Raji (cell line): ENCODE data around the gene C16orf54.
A peak's percentile ranks its signal among the peaks of the same experiment; 100 is the strongest.

Experiments used
- POLR2A ChIP-seq: IDR thresholded peaks from 2 replicates; pipeline ENCODE4 v1.6.1; 2011; ENCODE audit warnings: low read depth, low read length, control low read depth; ENCODE audit not compliant: insufficient read depth

C16orf54 gene, protein sequence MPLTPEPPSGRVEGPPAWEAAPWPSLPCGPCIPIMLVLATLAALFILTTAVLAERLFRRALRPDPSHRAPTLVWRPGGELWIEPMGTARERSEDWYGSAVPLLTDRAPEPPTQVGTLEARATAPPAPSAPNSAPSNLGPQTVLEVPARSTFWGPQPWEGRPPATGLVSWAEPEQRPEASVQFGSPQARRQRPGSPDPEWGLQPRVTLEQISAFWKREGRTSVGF

DNA sequence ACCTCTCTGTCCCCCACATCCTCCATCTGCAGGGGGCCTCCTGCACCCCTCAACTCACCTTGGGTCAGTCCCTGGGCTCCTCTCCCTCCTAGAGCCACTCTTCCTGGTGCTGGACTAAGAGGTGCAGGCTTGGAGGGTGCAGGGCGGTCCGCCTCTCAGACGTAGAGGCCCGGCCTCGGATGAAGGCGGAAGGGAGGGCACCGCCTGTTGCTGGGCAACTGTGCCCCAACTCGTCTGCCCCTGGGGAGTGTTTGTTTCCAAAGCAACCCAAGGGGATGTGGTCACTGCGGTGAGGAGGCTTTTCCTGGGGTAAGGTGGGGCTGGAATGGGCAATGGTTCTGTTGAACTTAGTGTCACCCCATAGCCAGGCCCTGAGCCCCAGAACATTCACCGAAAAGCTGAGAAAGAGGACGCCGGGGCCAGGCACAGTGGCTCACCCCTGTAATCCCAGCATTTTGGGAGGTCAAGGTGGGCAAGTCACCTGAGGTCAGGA, at the start of gene C16orf54:
Gene C16orf54 (minus strand): TSS at position 138 of the 493 bp plus-strand sequence. CDS start 1,039 bp downstream, outside the sequence.
- peak; percentile 70 for TF ChIP-seq POLR2A

DNA sequence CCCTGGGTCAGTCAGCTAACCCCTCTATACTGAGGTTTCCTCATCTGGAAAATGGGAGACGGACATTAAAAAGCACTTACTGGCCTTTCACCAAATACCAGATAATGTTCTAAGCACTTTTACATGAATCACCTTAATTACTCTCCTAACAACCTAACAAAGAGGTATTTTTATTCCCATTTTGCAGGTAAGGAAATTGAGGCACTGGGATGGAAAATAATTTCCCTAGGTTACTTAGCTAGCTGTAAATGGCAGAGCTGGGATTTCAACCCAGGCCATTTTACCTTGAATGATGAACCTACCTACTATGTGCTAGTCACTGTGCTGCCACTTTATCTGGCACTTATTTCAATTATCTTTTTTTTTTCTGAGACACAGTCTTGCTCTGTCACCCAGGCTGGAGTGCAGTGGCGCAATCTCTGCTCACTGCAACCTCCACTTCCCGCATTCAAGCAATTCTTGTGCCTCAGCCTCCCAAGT, 48.5 kb upstream of the C16orf54 start:
- no peak for TF ChIP-seq POLR2A

DNA sequence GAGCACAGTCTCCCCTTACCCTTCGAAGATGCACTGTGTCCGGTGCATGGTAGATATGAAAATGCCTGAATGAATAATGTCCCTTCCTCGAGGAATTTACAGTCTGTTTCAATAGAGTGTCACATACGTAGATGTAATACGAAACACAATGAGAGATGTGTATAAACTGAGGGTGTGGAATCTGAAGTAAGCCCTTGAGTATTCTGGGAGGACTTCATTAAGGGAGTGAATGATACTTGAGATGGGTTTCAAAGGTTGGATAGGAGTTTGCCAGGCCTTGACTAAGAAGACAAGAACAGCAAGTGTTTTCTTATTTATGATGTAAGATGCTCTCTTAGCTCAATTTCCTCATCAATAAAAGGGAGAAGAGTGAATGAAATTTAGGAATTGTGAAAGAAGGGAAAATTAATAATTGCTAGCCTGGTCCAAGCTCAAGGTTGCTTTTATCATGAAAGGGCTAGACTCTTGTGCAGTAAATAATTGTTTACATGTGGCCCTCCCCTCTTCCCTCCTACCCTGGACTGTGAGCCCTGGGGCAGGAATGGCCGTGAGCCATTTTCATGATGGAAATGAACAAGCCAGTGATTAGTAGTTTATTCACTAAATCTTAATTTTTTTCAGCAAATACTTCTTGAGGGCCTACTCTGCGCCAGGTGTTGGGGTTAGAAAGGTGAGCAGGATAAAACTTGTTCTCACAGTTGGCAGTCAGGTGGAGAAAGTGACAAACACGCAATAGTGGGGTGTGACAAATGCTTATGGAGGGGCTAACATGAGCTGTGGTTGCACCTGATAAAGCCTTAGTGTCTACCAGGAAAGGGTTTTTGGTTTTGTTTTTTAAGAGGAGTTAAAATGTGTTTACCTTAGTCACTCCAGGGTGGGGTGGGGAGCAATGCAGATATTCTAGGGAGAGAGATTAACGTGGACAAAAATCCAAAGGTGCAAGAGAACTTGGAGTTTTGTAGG, 46.3 kb upstream of the C16orf54 start:
- no peak for TF ChIP-seq POLR2A

GRCh38 chr16:29790949-29791844, 45.4 kb upstream of the C16orf54 start:
- no peak for TF ChIP-seq POLR2A

DNA sequence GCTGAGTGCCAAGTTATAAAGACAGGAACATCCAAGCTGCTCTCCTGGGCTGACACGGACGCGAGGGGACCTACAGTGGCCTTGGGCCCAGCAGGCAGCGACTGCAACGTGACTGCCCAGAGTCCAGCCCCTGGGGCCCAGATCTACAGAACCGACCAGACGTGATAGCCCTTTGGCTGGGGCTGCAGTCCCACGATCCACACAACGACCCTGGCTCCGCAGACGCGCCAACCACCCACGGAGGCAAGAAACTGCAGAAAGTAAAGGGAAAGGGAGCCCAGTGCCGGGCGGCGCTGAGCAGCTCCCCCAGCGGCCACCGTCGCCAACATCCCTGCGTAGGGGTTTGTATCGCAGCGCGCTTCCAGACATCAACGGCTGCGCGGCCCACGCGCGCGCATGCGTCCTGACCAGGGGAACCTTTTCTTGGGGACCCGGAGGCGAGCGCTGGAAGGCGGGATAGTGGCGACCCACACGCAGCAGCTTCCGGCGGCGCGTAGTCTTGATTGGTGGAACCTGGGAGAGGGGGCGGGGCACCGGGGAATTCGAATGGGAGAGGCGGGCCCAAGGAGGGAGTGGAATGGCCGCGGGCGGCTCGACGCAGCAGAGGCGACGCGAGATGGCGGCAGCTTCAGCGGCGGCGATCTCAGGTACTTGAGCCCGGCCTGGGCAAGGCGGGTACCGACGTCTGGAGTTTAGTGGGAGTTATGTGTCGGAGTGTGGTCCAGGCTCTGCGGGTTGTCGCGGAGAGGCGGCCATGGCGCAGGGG, 44.6 kb upstream of the C16orf54 start, which contains the start of gene KIF22:
Gene KIF22 (plus strand): TSS at position 569 of the 766 bp plus-strand sequence. CDS start 9 bp downstream, at position 578.
- peak; percentile 91 for TF ChIP-seq POLR2A

- no peak for TF ChIP-seq POLR2A
These were observed 44.0 kb upstream of the C16orf54 start for GRCh38 chr16:29789775-29790182.

- TF ChIP-seq POLR2A: no peak
These were observed 39.2 kb upstream of the C16orf54 start for GRCh38 chr16:29784901-29785500.

DNA sequence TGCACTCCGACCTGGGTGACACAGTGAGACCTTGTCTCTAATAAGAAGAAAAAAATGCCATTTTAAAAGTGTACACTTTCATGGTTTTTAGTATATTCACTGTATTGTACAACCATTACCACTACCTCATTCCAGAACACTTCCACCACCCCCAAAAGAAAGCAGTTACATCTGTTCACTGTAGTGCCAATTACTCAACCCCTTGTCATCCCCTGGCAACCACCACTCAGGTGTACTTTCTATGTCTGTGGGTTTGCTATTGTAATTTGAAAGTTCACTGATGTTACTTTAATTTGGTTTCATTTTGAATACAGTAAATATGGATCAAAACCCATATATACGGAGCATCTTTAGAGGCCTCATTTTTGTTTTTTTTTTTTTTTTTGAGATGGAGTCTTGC, 38.4 kb upstream of the C16orf54 start:
- no peak for TF ChIP-seq POLR2A

DNA sequence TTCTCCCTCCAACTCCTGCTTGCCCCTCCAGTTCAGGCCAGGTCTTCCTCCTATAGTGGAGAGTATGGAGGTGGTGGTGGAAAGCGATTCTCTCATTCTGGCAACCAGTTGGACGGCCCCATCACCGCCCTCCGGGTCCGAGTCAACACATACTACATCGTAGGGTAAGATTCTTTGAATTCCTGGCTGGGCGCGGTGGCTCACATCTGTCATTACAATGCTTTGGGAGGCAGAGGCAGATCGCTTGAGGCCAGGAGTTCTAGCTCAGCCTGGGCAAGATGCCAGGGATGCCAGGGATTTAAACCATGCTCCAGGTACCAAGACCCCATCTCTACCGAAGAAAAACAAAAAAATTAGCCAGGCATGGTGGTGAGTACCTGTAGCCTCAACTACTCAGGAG, 33.7 kb upstream of the C16orf54 start:
- TF ChIP-seq POLR2A: no peak

DNA sequence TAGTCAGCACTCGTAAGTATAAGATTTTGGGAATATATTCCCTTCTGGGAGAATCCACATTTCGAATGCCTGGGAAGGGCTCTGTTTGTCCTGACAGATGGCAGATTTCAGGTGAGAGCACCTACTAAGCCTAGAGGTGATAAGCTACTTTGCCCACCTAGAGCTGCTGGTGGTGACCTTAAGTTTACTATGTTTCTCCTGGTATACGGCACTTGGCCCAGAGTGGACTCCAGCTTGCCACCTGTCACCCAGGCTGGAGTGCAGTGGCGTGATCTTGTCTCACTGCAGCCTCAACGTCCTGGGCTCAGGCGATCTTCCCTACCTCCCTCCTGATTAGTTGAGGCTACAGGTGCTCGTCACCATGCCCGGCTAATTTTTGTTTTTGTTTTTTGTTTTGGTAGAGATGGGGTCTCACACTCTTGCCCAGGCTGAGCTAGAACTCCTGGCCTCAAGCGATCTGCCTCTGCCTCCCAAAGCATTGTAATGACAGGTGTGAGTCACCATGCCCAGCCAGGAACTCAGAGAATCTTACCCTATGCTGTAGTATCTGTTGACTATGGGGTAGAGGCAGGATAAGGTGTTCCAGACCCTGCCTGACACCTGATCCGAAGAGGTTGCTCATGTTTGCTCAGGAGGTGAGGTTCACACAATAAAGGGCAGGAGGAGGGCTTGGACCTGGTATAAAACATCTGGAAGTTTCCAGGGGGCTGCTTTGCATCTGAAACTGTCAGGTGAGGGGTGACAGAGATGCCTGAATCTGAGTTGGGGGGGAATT, 32.0 kb upstream of the C16orf54 start, which contains the start of gene ZG16:
Gene ZG16 (plus strand): TSS at position 681 of the 775 bp plus-strand sequence. CDS start 1,011 bp downstream, outside the sequence.
- no peak for TF ChIP-seq POLR2A

DNA sequence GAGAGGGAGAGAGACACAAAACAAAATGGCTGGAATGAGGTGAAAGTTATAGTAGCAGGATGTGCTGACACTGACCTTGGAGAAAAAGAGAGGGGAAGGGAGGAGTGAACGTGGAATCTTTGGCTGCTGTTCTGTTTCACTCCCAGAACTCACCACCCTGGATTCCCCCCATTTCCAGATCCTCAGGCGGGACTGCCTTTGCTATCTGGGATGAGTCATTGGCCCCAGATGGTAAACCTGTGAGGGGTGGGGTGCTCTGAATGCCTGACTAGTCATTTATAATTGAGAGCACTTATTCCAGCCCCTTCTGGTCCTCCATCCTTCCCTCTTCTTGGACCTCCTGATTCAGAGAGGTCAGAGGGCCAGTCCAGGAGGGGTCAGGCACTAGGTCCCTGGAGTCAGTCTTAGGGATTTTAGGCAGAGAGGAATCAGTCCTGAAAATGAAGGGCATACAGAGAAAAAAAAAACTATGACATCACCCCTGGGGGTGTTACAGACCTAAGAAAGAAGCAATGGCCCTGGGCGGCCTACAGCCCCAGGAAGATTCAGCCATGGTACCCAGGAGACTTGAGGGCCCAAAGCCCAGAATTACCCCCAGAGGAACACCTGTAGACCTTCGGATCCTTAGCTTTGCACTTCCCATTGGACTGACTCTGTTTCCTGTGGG, 30.1 kb upstream of the C16orf54 start:
- no peak for TF ChIP-seq POLR2A

DNA sequence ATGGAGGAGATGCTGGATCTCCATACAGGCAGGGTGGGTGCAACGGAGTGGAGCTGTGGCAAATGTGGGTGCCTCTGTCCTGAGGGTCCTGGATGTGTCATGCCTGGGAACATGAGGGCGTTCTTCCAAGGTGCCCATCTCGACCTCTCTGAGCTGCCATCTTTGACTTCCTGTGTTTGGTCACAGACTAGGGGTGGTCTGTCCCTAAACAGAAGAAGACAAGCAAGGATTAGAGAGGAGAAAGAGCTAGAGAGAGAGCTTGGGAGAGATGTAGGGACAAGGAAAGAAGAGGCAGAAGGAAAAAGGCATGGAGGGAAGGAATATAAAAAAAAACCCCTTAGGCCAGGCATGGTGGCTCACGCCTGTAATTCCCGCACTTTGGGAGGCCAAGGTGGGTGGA, 28.9 kb upstream of the C16orf54 start:
- no peak for TF ChIP-seq POLR2A

DNA sequence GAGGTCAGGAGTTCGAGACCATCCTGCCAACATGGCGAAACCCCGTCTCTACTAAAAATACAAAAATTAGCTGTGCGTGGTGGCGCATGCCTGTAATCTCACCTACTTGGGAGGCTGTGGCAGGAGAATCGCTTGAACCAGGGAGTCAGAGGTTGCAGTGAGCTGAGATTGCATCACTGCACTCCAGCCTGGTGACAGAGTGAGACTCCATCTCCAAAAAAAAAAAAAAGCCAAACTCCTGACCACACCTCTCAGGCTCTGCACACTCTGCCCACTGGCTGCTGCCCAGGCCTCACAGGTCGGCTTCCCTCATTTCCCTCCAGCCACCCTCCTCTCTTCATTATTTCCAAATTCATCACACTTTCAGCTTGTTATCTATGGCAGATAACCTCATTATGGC, 26.5 kb upstream of the C16orf54 start:
- TF ChIP-seq POLR2A: 0 out of 2 replicates have a peak, but pooled peaks have one; percentile 2
